ENCODE data around the gene MAB21L1. TPM values are rescaled to one million over a fixed set of nuclear protein-coding genes. Genes with fewer than 3 reads are reported as not detected.
A peak's percentile ranks its signal among the peaks of the same experiment; 100 is the strongest.

MAB21L1 gene
- total RNA-seq, 1 donor from 2014 or later = 0.21 TPM

DNA sequence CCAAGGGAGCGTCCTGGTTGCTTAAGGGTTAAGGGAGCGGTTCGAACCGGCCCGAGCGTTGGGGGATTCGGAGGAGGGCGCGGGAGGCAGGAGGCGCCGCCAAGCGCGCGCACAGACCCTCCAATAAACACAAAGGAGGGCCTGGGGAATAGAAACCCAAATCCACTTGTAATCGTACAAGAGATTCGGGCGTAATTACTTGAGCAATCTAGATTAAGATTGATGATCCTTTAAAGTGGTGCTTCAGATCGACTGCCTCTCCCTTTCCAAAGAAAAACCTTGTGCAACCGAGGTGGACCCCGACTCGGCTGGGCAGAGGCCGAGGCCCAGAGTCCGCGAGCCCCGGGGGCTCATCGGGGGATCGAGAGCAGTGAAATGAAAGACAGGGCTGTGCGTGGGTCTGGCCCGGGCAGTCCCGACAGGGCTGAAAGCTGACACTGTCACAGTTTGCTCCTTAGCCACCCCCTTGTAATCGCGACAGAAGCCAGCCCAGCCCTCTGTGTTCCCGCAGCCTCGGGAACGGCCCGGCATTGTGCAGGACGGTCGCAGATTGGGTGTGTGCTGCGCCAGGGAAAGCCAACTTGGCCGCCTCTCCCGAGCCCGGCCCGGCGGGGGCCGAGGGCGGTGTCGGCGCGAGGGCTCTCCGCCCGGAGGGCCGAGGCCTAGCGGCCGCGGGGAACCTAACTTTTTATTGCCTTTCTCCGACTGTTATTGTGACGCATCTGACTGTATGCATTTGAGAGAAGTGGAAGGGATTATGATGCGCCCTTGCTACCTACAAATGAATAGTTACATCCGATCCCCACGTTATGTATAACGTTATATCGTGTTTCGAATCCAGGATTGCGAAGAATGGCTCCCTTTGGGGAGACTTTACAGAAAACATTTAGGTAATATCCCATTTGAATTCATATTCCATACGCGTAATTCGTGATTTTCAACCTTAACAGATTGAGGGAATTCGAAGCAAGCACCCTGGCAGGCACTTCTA, 5.5 kb downstream of the MAB21L1 start:
- peaks cover 33% of the 10 kb centered on the region for H3K4me1 Mint-ChIP-seq
- H3K9me3 Mint-ChIP-seq = no peaks in the 10 kb centered on the region
- peak overlapping the region; percentile 55 for H3K4me3 Mint-ChIP-seq
- TF ChIP-seq, protein P1, sequence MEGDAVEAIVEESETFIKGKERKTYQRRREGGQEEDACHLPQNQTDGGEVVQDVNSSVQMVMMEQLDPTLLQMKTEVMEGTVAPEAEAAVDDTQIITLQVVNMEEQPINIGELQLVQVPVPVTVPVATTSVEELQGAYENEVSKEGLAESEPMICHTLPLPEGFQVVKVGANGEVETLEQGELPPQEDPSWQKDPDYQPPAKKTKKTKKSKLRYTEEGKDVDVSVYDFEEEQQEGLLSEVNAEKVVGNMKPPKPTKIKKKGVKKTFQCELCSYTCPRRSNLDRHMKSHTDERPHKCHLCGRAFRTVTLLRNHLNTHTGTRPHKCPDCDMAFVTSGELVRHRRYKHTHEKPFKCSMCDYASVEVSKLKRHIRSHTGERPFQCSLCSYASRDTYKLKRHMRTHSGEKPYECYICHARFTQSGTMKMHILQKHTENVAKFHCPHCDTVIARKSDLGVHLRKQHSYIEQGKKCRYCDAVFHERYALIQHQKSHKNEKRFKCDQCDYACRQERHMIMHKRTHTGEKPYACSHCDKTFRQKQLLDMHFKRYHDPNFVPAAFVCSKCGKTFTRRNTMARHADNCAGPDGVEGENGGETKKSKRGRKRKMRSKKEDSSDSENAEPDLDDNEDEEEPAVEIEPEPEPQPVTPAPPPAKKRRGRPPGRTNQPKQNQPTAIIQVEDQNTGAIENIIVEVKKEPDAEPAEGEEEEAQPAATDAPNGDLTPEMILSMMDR (conservative IDR thresholded peaks at IDR 0.05) = no peak
- H3K36me3 Mint-ChIP-seq (ENCODE audit: low read depth) = no peaks in the 10 kb centered on the region
- peak; percentile 47 for DNase-seq (ENCODE audit: low read depth, low spot score)
- peaks cover 80% of the 10 kb centered on the region for H3K27me3 Mint-ChIP-seq (ENCODE audit: low read depth)
- no peak overlapping the region for H3K27ac Mint-ChIP-seq (ENCODE audit: unreplicated experiment)

DNA sequence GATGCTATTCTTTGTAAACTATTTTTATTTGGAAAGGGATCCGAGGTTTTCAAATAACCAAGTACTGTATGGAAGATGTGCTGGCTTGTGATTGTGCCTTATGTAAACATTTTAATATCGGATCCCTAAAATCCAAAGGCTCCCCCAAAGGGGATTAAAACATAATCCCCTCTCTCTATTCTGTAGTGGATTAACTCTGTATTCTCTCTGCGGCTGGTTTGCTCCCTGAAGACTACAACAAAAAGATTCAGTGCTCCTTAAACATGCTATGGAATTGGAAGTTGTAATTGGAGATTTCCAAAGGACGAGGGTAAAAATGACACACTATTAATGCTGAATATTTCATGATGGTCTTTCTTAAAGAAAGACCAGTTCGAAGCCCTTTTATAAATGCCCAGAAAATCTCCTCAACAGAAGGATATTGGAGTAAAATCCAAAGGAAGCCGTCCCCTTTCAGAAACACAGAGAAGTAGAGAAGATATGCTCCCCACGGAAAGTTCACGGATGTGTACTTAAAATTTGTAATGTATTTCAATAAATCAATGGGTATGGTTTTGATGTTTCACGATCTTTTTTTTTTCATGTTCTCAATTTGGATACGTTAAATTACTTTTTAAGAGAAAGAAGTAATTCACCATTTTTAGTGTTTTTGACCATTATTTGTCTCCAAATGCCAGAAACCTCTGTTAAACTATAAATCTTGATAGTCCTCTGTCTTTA, 6.5 kb downstream of the MAB21L1 start:
- TF ChIP-seq, protein P1 (conservative IDR thresholded peaks at IDR 0.05) = no peak
- H3K4me1 Mint-ChIP-seq = peaks cover 23% of the 10 kb centered on the region
- peaks cover 71% of the 10 kb centered on the region for H3K27me3 Mint-ChIP-seq (ENCODE audit: low read depth)
- no peaks in the 10 kb centered on the region for H3K36me3 Mint-ChIP-seq (ENCODE audit: low read depth)
- no peaks in the 10 kb centered on the region for H3K9me3 Mint-ChIP-seq
- peak overlapping the region; percentile 55 for H3K4me3 Mint-ChIP-seq
- no peak for DNase-seq (ENCODE audit: low read depth, low spot score)
- H3K27ac Mint-ChIP-seq (ENCODE audit: unreplicated experiment) = no peak overlapping the region

DNA sequence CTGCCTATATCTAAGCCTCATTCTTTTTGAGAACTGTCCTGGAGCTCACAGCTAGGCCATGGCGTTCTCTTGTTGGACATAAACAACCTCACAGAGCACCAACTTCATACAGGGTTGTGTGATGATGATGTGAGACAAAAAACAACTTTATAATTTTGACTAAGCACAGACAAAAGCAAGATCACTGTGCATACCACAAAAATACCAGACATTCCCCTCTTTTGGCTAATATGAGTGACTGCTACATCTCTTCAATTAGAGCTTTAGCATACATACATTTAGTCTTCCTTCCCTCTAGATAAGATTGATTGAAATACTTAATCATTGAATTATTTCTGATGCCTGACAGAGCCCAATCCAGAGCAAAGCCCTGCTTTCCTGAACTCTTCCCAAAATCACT, 8.3 kb downstream of the MAB21L1 start:
- H3K4me3 Mint-ChIP-seq = no peak overlapping the region
- no peak overlapping the region for H3K27ac Mint-ChIP-seq (ENCODE audit: unreplicated experiment)
- TF ChIP-seq, protein P1 (conservative IDR thresholded peaks at IDR 0.05) = no peak
- H3K36me3 Mint-ChIP-seq (ENCODE audit: low read depth) = no peaks in the 10 kb centered on the region
- peaks cover 17% of the 10 kb centered on the region for H3K4me1 Mint-ChIP-seq
- H3K9me3 Mint-ChIP-seq = no peaks in the 10 kb centered on the region
- DNase-seq (ENCODE audit: low read depth, low spot score) = no peak
- peaks cover 54% of the 10 kb centered on the region for H3K27me3 Mint-ChIP-seq (ENCODE audit: low read depth)

DNA sequence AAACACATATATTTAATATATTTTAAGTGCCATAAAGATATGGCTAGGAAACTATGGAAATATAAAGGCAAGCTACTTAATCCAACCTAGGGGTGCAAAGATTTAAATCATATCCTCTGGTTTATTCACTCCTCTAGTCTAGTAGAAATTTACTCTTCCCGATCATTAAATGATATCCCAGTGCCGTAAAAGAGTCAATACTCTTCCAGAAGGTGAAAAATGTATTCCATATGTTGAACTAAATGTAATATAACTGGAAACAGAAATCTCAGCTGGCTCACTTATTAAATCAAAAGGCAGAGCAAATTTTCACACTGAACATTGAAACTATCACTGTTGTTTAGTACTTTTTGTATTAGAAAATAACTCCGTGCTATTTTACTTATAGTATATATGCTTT, 11.1 kb downstream of the MAB21L1 start:
- H3K27me3 Mint-ChIP-seq (ENCODE audit: low read depth) = peaks cover 26% of the 10 kb centered on the region
- no peaks in the 10 kb centered on the region for H3K36me3 Mint-ChIP-seq (ENCODE audit: low read depth)
- TF ChIP-seq, protein P1 (conservative IDR thresholded peaks at IDR 0.05) = no peak
- H3K4me1 Mint-ChIP-seq = peaks cover 6% of the 10 kb centered on the region
- H3K9me3 Mint-ChIP-seq = no peaks in the 10 kb centered on the region
- H3K27ac Mint-ChIP-seq (ENCODE audit: unreplicated experiment) = no peak overlapping the region
- DNase-seq (ENCODE audit: low read depth, low spot score) = no peak
- no peak overlapping the region for H3K4me3 Mint-ChIP-seq

DNA sequence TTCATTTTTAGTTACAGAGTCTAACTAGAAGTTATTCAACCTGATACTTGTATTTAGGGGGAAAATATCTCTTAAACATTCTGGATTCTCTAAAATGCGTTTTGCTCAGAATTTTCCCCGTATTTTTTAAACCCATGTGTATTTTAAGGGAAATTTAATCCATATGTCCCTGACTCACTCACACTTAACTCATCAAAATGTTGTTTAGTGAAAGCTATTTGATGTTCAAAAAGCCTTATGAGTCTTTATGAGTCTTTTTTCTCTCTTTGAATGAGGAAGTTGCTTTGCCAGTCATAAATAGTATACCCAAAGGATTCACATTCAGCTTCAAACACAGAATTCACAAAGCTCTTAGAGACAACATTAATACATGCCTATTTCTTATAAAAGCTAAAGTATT, 16.4 kb downstream of the MAB21L1 start:
- Mint-ChIP-seq H3K9me3 (peaks cover 3% of the 10 kb centered on the region), H3K4me3 (no peak overlapping the region), H3K36me3 (ENCODE audit: low read depth) (no peaks in the 10 kb centered on the region), H3K27ac (ENCODE audit: unreplicated experiment) (no peak overlapping the region), H3K4me1 (no peaks in the 10 kb centered on the region), H3K27me3 (ENCODE audit: low read depth) (no peaks in the 10 kb centered on the region)
- DNase-seq (ENCODE audit: low read depth, low spot score) = no peak
- TF ChIP-seq, protein P1 (conservative IDR thresholded peaks at IDR 0.05) = no peak

All from neural crest cell (in vitro differentiated cells).